ENCODE measurements around the gene TBC1D24. TPM values are rescaled to one million over a fixed set of nuclear protein-coding genes. Genes with fewer than 3 reads are reported as not detected.

The TBC1D24 gene
- total and polyA plus RNA-seq, 9 of the 15 experiments (the other 6 are each of a cell fraction or from before 2014, with no cell fraction given) = 1.7 to 22.6 (median 7.2) TPM

DNA sequence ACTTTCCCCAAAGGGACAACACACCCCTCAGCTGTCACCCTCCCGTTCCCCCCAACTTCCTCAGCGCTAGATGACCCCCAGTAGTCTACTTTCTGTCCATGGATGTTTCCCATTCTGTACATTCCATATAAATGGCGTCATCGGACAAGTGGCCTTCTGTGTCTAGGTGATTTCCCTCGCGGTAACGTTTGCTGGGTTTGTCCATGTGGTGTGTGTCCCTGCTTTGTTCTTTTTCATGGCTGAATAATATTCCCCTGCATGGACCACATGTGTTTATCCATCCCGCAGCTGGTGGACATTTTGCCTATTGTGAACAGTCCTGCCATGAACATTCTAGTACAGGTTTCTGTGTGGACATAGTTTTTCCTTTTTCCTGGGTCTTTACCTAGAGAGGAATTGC is 22.3 kb upstream of the TBC1D24 start:
- H3K4me1 ChIP-seq (replicated peaks in 1 of 2; ENCODE audit: control insufficient read depth in 2 of 2, insufficient read depth in 2 of 2, low read length in 2 of 2) = peaks cover 0 to 38% of the 10 kb centered on the region in 2 experiments; a peak in 2 of 5 replicates
- no peak overlapping the region for H3K4me3 ChIP-seq
- H3K27ac ChIP-seq (ENCODE audit: extremely low read depth, low read depth, low read length) = no peak overlapping the region
- FAIRE-seq = peak; percentile 23
- in situ Hi-C loops (cut with MboI) = no loop called here
- ChIA-PET CTCF (ENCODE audit: low intra/inter-chr PET ratio) (no interaction called here), POLR2A (interaction anchor here (1.5 kb wide), 1 partner anchor 12 kb away, joined by 8 read pairs; no protein-coding TSS in a partner anchor)
- no peaks in the 10 kb centered on the region; a peak in 1 of 5 replicates for H3K27me3 ChIP-seq (ENCODE audit: control insufficient read depth in 2 of 2, insufficient read depth in 2 of 2, low read length in 2 of 2)
- intact Hi-C loops (cut with micrococcal nuclease) = no loop called here
- ATAC-seq = no peak
- H3K4me2 ChIP-seq (ENCODE audit: insufficient read depth, low read length) = no peak overlapping the region
- no TSS peak for BruUV-seq (replicated peaks)
- no peaks in the 10 kb centered on the region for H3K9me1 ChIP-seq (ENCODE audit: control insufficient read depth, insufficient read depth, low read length)
- no peaks in the 10 kb centered on the region for H3K9me3 ChIP-seq (replicated peaks; ENCODE audit: control insufficient read depth, insufficient read depth, low read depth, low read length)
- peaks cover 93% of the 10 kb centered on the region; the same call in 2 of the 3 replicates for H3K36me3 ChIP-seq (ENCODE audit: control insufficient read depth, insufficient read depth, low read length)
- H3K9ac ChIP-seq (ENCODE audit: insufficient read depth in 1 of 2, low read depth in 2 of 2, low read length in 2 of 2) = no peak overlapping the region
- H4K20me1 ChIP-seq (replicated peaks; ENCODE audit: control insufficient read depth, insufficient read depth, low read length) = no peaks in the 10 kb centered on the region; the same call in 1 of the 2 replicates
- no peak for DNase-seq (ENCODE audit: extremely low read depth in 1 of 4, low spot score in 3 of 4)
- peak; percentile 99 for TF ChIP-seq ZNF146 (CRISPR knock-in tag; IDR thresholded peaks at IDR 0.05; ENCODE audit: unreplicated experiment)
- no peak for TF ChIP-seq CTCF (IDR thresholded peaks at IDR 0.05 in 2 of 3, conservative IDR thresholded peaks at IDR 0.05 in 1 of 3; ENCODE audit: insufficient read depth in 2 of 3, low read depth in 1 of 3, low read length in 3 of 3)
- H3K79me2 ChIP-seq (ENCODE audit: control insufficient read depth, insufficient read depth, low read length) = no peaks in the 10 kb centered on the region
- 95% methylated on average over 8 of the region's 8 CpGs for WGBS (ENCODE audit: insufficient coverage, low coverage, missing lambda C conversion rate)
- no peak overlapping the region for H2AFZ ChIP-seq (ENCODE audit: low read depth, low read length)
